Dedifferentiated amniotic fluid mesenchymal stem cell (primary cell): ENCODE results near the gene EHD4.

Experiments
- DNase-seq: peaks from one replicate; pipeline ENCODE4 v3.0.0-alpha.2; 2016; ENCODE audit errors: extremely low spot score

The EHD4 gene

GRCh38 chr15:41860049-41860828 lies 112.1 kb downstream of the EHD4 start:
- no peak for DNase-seq

GRCh38 chr15:41858756-41859155 lies 113.6 kb downstream of the EHD4 start:
- DNase-seq, result no peak

DNA sequence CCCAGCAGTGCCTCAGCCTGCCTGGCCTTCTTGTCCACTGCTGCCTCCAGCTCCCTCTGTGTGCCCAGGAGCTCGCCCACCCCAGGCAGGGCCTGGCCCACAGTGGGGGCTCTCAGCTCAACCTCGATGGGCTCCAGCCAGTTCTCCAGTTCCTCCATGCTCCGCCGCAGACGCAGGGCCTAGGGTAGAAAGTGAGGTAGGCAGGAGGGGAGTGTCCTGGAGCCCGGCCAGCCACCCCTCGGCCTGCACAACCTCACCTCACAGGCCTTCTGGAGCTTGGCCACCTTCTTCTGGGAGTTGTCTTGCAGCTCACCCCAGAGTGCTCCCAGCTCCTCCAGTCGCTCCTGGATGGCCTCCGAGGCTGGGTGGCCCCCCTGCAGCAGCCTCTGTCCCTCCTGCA lies 115.0 kb downstream of the EHD4 start:
- DNase-seq, result no peak

DNA sequence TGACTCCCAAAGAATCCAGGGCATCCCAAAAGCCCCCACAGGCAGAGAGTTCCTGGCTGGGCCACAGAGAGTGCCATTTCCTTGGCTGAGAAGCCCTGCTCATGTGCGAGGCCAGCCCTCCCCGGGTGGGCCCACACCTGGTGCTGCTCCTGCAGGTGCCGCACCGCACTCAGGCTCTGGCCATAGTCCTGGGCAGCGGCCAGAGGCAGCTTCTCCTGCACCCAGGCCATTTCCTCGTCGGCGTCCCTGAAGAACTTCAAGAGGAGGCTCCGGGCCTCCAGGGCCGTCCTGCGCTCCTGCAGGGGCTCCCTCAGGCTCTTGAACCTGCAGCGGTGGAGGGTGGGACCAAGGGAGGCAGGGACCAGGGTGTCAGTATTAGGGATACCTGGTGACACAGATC lies 115.6 kb downstream of the EHD4 start:
- DNase-seq, result no peak

DNA sequence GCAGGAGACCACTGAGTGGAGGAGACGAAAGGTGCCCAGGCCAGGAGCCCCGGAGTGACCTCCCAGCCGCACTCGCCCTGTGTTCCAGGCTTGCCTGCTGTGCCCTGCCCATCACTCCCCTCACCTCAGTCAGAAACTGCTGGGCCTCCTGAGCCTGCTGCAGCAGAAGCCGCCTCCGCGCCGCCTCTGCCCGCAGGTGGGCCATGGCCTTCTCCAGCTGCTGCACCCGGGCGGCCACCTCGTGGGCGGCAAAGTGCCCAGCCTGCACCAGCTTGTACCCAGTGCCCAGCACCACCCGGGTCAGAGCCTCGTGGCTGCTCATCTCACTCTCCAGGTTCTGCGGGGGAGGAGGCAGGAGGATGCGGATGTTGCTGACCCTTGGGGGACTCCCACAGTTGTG lies 116.1 kb downstream of the EHD4 start:
- no peak for DNase-seq

DNA sequence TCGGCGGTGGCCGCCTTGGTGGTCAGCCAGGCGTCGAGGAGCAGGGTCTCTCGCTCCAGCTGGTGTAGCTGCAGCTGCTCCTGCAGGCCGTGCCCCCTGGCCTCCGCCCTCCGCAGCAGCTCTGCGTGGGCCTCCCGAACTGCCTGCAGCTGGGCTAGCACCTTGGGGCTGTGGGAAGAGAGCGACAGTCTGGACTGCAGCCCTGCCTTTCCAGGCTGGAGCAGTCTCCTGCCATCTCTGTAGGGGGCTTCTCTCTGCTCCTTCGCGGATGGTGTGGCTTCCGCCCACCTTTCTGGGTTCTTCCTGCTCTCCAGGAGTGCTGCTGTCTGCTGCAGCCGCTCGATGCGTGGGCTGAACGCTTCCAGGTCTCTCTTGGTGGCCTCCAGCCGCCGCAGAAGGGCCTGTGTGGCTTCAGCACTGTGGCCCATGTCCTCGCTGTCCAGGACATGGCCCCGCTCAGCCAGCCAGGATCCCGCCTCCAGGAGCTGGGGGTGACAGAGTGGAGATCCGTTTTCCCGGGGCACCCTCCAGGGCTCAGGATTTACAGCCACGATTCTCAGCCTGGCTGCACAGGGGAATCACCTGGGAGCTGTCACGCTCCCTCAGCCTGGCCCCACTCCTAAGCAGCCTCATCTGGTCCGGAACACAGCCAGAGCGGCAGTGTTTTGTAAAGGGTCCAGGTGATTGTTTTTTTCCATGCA lies 116.9 kb downstream of the EHD4 start:
- no peak for DNase-seq

GRCh38 chr15:41854443-41854842 lies 117.9 kb downstream of the EHD4 start:
- no peak for DNase-seq

- no peak for DNase-seq
Observed at GRCh38 chr15:41853831-41854230, 118.5 kb downstream of the EHD4 start.

DNA sequence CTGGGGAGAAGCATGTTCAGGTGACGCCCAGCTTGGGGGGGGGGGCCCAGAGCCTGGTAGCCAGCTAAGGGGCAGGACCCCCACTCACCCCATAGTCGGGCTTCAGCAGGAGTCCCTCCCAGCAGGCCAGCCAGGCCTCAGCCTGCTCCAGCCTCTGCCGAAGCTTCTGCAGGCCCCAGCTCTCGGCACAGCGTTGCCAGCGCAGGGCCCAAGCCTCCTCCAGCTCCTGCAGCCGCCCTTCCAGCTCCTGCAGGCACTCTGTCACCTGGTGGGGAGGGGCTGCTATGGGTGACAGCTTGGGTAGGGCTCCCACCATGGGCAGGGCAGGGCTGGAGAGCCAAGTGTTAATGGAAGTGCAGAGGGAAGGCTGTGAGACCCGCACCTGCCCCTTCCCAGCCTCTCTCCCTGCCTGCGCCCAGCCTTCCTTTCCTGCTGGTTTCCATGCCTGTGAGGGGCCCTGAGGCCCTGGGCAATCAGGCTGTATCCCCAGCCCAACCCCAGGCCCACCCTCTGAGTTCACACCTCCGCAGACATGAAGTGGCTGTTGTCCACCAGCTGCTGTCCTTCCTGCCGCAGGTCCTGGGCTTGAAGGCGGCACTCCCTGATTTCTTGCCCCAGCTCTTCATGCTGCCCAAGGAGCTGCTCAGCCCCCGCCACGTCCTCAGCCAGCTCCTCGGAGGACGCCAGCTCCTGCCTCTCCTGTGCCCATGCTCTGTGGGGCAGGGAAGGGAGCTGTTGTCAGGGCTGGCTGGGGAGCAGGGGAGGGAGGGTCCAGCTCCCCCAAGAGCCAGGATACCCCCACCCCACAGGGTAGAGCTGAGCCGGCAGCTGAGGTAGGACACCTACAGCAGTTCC lies 119.4 kb downstream of the EHD4 start:
- DNase-seq, result no peak

- DNase-seq, result no peak
Observed at GRCh38 chr15:41851755-41852370, 120.5 kb downstream of the EHD4 start.

DNA sequence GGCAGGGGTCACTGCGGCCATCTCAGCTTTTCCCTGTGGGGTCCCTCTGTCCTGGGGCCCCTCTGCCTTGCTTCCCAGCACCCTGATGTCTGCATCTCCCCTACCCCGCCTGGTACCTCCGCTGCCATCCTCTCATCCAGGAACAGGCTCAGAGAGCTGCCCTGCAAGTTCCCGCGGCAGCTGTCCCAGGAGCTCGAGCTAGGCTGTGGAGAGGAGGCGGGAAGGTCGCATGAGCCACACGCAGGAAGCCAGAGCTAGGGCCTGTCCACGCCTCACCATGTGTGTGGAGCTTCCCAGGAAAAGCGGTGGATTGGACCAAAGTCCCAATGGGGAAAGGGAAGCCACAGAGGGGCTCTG lies 121.2 kb downstream of the EHD4 start:
- DNase-seq, result no peak

DNA sequence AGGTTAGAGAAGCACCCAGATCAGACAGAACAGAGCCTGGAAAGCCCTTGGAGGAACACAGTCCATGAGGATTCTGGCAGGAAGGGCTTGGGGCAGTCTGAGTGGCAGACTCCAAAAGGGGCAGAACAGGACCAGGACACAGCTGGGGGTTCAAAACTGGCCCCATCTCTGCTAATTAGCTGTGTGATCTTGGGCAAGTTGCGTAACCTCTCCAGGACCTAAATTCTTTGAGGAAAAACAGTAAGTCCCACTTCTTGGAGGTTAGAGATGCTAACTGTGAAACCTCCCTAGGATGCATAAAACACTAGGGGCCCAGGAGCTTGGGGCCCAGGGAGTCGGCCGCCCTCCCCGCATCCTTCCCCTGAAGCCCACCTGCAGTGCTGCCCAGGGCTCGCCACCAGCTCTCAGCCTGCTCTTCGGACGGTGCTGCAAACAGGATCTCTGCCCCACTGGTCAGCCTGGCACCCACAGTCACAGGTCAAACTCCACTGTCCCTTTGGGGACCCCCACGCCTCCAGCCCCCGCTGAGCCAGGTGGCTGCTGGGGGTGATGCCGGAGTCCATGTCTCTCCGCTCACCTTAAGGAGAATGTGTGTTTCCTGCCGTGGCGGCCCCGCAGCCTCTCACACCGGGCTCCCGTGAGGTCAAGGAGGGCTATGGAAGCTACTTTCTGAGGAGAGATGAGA lies 121.7 kb downstream of the EHD4 start:
- no peak for DNase-seq

DNA sequence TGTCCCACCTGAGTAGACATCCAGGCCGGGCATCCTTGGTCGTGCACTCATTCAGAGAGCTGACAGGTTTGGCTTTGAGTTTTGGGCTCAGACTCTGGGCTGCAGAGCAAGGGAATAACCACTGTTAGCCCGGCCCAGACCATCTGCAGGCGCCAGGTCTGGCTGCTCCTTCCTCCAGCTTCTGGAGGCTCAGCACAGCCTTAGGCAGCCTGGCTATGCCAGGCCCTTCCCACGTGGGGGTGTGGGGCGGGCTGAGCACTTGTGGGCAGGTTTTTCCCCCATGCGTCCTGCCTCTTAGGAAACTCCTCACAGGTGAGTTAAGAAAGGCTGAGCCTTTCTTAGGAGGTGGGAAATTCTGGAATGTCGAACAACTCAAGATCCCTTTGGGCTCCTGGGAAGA lies 122.5 kb downstream of the EHD4 start:
- DNase-seq, result no peak

GRCh38 chr15:41849204-41849603 lies 123.2 kb downstream of the EHD4 start:
- no peak for DNase-seq

DNA sequence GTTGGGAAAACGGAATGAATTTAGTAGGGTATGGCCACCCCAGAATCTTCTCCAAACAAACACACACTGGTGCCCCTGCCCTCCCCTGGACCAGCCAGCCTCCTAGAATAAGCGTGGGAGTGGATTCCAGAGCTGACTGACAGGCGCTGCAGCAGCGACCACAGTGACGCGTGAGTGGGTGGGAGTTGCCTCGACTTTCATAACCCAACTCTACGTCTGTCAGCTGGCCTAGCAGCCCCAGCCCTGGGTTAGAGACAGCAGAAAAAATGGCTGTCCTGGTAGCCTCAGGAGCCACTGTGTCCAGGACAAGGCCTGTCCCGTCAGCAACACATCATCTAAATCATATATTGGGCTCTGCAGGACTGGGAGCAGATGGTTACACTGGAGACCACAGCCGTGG lies 123.7 kb downstream of the EHD4 start:
- DNase-seq, result no peak

DNA sequence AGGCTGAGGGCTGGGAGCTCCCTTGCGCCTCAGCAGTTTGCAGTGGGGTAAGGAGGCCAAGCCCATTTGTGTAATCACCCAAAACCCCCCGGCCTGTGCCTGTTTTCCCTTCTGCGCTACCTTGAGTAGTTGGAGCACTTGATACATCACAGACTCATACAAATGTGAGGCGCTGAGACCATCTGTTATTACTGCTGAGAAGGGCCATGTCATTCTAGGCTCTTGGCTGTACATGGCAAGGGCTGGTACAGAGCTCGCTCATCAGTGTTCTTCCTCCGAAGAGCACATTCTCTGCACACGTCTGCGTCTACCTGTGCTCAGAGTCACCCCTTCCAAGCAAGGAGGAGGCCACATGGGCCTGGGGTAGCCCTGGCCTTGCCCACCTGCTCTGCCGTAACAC lies 124.4 kb downstream of the EHD4 start:
- no peak for DNase-seq

DNA sequence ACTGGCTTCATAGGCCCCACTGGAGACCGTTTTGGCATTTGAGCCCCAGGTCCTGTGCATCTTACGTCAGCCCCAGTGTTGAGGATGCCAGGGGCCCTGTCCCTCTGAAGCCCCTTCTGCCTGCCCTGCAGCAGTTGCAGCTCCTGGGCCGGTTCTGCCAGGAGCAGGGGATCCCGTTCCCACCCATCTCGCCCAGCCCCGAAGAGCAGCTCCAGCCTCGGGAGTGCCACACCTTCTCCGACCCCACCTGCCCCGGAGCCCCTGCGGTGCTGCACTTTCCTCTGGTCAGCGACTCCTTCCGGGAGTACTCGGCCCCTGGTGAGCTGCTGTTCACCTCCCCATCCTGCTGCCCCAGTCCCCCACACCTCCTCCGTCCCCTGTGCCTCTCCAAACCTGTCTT lies 125.2 kb downstream of the EHD4 start:
- no peak for DNase-seq
